ENCODE measurements around the gene RRN3. TPM values are rescaled to one million over a fixed set of nuclear protein-coding genes. Genes with fewer than 3 reads are reported as not detected.
"Not testable (repeated sequence)": the region's sequence is repeated elsewhere in the genome, so short reads cannot be mapped to it uniquely, and the experiment has no call there.

Gene RRN3
- polyA plus RNA-seq, 10 donors = 22.1 to 36.3 (median 30.7) TPM

DNA sequence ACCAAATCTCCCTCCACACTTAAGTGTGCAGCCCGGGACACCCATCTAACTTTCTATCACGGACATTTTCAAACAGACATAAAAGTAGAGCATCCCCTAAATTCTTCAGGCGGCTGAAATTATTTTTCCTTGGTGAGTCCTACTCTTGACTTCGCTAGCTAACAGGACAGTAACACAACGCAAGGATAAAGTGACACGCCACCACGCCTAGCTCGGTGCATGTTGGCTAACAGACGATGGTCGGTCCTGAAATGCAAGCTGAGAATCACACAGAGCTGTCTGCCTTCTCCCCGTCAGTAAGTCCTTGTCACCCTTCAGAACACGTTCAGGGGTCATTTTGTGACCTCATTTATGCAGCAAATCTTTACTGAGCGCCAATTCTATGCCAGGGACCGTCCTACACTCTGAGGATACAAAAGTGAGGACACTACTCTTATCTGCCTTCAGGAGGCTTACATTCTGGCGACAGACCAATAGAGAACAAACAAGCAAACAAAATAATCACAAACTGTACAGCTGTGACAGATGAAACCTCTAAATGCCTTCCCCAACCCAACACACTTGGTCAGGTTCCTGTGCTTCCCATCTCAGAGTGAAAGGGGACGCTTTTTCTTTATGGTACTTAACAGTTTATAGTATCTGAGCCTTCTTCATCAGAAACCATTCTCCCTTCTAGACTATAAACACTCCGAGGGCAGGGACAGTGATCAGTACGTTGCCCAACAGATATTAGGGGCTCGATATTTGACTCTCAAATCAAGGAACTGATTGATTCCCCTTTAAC is 39.5 kb downstream of the RRN3 start:
- no peak for DNase-seq

DNA sequence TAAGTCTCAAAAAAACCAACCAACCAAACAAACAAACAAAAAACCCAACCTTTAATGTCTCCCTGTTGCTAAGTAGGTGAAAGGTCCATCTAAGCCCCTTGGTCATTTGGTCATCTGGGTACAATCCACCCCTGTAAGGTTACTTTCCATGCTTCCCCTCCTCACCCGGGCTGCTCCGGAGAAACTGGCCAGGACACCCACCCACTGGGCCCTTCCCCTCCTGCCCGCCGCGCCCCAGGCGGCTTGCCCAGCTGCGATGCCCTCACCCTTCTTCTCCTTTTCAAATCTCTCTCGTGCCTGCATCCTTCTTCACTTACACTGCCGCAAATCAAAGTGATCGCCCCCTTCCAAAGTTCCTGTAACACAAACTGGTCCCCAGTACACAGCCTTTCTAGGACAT is 40.2 kb downstream of the RRN3 start:
- no peak for DNase-seq

DNA sequence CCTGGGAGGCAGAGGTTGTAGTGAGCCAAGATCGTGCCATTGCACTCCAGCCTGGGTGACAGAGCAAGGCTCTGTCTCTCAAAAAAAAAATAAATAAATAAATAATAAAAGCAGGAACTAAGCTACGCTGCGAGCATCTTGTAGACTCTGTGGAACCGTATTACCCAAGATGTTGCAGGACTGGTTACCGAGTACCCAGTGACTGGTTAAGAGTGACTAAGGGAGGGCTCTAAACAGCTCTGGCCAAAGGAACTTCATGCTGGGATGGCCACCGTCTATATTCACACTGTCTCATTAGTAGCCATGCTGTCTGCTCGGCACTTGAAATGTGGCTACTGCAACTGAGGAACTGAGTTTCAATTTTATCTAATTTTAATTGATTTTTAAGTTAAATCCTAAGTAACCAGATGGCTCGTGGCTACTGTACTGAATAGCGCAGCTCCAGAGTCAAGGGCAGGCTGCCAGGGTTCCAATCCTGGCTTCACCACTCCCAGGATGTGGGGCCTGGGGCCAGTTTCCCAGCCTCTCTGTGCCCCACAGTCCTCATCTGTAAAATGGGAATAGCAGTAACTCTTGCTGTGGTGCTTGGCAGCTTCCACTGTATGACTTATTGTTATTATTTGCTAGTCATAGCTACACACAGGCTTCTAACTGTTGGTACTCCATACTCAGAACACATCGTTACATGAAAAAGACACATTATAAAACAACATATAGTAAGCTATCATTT is 41.2 kb downstream of the RRN3 start:
- DNase-seq = no peak

DNA sequence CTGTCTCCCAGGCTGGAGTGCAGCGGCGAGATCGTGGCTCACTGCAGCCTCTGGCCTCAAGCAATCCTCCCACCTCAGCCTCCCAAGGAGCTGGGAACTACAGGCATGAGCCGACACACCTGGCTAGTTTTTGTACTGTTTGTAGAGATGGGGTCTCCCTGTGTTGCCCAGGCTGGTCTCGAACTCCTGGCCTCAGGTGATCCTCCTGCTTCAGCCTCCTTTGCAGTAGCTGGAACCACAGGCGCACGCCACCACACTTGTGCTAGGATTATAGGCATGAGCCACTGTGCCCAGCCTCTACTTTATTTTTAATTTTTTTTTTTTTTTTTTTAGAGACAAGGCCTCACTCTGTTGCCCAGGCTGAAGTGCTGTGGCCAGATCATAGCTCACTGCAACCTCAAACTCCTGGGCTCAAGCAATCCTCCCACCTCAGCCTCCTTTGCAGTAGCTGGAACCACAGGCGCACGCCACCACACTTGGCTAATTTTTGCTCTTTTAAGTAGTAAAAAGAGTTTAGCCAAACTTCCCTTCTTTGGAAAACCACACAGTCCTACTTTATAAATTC is 42.6 kb downstream of the RRN3 start:
- no peak for DNase-seq

DNA sequence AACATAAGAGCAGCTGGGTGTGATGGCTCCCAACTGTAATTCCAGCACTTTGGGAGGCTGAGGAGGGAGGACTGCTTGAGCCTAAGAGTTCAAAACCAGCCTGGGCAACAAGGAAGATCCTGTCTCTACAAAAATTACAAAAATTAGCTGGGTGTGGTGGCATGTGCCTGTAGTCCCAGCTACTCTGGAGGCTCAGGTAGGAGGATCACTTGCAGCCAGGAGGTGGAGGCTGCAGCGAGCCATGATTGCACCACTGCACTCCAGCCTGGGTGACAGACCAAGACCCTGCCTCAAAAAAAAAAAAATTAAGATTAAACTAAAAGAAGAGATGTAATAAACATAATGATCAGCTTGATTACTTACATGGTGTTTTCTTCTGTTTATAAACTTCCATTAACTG is 43.6 kb downstream of the RRN3 start:
- not testable (repeated sequence) for DNase-seq

DNA sequence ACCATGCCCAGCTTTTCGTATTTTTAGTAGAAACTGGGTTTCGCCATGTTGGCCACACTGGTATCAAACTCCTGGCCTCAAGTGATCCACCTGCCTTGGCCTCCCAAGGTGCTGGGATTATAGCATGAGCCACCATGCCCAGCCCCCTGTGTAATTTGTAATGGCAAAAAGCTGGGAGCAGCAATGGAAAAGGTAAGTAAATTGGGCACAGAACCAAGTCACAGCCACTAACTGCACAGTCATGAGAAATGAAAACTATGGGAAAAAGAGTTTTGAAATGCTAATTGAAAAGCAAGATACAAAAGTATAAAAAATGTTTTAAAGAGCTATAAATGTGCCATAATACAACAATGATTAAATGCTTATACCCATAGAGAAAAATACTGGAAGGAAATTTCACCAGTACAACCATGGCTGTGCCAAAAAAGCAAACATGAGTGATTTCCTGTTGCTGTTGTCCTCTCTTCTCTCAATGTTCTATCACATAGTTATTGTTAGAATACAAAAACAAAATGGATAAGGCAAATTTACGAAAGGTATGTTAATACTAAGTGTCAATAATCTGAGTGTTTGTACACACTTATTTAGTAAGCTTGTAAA is 44.4 kb downstream of the RRN3 start:
- no peak for DNase-seq

DNA sequence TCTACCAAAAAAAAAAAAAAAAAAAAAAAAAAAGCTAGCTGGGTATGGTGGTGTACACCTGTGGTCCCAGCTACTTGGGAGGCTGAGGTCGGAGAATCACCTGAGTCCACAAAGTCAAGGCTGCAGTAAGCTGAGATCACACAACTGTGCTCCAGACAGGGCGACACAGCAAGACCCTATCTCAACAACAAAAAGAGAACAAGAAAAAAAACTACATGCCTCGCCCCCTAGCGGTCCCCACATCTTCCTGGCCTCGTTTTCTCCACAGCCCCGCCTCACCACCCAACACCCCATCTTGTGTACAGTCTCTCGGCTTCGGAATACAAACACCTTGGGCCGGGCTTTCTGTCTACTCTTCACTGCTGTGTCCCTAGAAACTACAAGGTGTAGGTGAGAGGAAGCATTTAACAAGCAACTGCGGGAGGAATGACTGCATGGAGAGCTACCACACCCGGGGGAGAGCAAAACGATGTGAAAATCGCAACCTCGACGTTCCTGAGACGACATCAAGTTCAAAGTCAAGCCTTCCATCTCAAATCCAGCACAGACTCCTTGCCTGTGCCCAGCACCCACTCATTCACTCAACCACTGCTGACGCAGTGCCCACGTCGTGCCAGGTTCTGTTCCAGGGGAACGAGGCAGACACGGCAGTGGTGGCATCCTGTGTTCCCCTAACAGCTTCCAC is 47.2 kb downstream of the RRN3 start:
- no peak for DNase-seq

DNA sequence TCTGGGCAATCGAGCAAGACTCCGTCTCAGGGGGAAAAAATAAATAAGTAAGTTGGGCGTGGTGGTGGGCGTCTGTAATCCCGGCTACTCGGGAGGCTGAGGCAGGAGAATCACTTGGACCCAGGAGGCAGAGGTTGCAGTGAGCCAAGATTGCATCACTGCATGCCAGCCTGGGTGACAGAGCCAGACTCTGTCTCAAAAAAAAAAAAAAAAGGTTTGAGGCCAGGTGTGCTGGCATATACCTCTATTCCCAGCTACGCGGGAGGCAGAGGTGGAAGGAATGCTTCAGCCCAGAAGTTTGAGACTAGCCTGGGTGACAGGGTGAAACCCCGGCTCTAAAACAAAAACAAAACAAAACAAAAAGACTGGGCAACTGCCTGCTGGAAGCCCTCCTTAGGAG is 48.8 kb downstream of the RRN3 start:
- not testable (repeated sequence) for DNase-seq

DNA sequence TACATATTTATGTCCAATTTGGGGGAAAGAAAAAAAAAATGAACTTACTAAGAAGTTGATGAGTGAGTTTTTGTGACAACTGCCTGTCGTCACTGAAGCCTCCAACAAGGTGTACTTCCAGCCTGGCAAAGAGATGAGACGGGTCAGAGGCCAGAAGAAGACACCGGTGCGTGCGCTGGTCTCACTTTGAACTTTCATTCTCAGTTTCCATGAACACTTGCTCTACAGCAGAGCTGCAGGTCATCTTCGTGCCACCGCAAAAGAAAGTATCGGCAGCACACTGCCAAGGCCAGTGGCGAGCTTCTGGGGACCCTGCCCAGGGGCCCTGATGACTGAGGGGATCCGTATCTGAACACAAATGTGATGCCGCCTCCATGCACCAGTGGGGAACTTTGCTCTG is 49.8 kb downstream of the RRN3 start:
- DNase-seq = no peak

DNA sequence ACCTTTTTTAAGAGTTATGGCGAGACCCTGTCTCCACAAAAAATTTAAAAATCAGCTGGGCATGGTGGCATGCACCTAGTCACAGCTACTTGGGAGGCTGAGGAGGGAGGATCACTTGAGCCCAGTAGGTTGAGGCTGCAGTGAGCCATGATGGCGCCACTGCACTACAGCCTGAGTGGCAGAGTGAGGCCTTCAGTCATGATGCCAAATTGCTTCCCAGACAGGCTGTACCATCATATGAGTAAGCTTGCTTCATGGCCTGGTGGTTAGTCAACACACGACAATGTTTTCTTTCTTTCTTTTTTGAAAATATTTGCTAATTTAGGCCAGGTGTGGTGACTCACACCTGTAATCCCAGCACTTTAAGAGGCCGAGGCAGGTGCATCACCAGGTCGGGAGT is 50.7 kb downstream of the RRN3 start:
- DNase-seq = no peak

DNA sequence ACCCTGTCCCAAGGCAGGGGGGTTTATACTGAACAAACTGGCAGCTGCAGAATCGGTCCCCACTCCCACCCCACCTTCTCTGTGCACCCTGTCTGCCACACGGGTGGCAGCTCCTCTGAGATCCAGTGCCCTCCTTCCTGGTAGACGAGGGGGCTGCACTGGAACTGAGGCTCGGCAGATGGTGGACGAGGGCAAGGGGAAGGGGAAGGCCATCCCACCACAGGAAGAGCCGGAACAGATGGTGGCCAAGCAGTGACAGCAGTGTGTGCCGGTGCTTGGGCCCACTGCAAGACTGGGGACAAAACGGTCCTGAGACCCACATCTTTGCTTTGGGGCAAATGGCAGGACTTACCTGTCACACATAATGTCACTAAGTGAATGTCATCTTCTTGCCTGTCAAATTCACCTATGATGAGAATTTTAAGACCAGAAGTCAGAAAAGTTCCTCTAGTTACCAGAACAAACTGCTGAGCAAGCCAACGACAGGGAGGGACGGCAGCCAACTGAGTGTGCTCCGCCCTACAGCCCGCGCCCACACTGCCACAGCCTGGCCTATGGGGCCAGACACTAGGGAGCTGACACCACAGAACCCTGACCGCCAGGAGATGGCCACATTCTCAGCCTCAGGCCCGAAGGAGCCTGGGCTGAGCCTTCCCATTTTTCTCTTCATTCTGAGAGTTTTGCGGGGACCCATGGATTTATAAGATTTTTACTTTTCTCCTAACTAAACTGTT is 52.6 kb downstream of the RRN3 start:
- DNase-seq = peak in 2 of 3 donors; percentile 55 to 73

DNA sequence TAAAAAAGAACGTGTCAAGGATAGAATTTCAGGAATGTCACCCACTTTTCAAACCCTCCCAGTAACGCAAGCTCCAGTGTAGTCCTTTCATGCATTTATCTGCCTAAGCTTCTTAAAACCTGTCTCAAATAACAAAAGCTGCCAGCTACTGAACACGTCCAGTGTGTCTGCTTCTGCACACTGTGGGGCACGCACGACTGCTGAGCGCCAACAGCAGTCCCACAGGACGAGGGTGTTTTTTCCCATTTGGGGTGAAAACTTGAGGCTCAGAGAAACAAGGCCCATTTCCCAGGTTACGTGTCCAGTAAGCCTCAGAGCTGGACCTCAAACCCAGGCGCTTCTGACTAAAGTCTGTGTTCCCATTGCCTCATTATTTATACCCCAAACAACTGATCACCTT is 55.4 kb downstream of the RRN3 start:
- no peak for DNase-seq

DNA sequence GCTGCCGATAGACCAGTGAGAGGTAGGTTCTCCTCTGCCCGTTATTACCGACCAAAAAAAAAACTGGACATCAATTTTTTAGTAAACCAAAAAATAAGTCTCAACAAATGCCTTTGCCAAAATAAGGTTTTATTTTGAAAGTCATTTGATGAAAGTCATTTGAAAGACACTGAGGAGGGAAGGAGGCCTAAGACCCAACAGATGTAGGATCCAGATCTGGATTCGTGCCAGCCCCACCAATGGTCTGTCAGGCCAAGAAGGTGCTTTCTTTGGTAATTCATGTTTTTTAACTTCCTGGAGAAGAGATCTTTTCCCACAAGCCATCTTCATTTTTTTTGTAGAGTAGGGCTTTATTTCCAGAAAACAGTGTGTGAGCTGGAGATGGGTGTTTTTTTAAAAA is 56.3 kb downstream of the RRN3 start:
- DNase-seq = no peak

DNA sequence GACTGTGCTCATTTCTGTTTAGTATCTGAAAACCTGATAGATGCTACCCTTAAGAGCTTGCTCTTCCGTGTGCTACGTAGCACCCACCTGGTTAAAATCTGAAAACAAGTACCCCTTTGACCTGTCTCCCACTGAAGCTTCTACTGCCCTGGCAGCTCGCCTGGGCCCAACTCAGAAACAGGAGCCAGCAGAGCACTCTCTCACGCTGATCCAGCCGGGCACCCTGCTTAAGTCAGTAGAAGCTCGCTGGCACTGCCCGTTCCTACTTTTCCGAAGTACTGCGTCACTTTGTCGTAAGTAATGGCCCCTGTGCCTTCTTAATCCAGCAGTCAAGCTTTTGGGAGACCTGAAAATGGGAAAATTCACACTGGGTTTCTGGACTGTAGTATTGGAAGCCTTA is 57.1 kb downstream of the RRN3 start:
- no peak for DNase-seq

DNA sequence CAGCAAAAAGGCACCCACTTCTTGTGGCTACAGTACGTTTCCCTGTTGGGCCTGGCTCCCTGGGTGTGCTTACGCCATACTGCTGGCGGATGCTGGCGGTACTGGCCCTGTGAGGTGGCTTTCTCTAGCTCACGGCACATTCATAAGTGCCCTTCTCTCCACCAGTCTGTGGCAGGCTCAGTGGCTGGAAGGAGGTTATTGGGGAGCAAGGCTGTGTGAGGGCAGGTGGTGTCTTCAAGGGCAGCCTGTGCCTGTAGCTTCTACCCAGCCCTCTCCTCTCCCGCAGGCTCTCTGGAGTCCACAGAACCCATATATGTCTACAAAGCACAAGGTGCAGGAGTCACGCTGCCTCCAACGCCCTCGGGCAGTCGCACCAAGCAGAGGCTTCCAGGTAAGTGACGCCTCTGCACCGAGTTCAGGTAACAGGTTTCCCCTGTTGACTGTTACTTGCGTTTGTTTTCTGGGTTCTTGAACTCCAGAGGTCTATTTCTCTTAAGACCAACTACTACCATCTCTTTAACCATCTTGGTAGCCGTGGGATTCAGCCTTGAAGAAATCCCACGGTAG is 58.8 kb downstream of the RRN3 start:
- no peak for DNase-seq

DNA sequence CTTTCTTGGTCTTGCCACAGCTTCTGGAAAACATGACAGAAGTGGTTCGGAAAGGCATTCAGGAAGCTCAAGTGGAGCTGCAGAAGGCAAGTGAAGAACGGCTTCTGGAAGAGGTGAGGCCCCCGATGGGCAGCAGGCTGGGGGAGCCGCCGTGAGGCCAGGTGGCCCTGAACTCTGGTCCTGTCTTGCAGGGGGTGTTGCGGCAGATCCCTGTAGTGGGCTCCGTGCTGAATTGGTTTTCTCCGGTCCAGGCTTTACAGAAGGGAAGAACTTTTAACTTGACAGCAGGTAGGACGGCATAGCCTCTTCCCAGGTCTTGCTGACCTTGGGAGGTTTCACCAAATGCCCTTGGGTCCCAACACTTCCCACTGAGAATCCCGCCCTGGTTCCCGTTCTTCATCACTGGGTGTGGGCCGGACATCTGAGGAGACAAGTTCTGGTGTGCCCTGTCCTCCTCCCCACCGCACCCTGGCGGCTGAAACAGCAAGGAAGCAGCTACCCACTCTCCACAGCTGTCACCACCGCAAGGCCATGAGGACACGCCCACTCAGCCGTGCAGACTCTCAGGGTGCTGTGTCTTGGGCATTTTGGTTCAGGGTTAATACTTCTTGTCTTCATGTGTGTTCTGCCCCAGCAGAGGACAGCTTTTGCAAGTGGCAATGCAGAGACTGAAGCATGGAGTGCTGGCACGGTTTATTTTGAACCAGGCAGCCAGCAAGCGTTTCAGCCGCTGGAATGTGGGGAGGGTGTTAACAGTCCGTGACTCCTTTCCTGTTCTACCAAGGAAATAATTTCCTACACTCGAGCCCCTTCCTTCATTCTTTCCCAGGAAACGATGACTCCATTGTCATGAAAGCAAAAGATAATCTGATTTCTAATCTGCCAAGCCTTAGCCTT is 59.6 kb downstream of the RRN3 start:
- no peak for DNase-seq

DNA sequence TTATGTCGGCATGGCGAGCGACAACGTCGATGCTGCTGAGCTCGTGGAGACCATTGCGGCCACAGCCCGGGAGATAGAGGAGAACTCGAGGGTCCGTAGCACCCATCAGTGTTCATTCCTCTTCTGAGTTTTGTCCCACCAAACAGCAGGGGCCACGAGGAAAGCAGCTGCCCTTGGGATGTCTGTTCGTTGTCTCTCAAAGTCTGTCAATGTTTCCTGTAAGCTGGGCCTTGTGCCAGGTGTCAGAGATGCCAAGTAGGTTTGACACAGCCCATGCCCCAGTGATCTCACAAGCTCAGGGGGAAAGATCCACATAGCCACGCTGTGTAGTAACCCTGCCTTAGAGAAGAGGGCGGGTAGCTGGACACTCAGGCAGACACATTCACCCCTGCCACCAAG is 60.8 kb downstream of the RRN3 start:
- no peak for DNase-seq

DNA sequence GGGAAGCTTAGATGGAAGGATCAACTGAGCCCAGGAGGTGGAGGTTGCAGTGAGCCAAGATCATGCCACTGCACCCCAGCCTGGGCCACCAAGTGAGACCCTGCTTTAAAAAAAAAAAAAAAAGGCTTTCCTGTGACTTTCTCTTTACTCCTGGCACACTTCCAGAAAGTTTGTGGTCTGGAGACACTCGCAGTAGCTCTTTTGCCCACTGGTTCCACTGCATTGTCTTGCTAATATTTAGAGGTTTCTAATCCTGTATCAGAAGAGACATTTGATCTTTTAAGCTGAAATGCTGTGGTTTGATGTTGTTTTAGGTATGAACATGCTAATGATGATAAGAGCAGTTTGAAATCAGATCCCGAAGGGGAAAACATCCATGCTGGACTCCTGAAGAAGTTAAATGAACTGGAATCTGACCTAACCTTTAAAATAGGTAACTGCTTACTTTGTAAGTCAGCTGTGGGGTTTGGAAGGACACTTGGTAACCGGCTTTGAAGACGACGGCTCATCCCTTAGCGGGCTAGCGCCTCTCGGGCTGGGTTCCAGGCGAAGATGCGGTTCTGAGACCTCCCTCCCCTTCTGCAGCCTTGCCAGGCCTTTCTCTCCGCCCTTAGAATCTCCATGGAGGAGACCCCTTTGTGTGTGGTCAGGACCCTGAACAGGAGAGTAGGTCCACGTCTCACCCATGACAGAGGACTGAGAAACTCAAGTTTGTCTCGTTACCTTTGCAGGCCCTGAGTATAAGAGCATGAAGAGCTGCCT is 61.3 kb downstream of the RRN3 start:
- no peak for DNase-seq

DNA sequence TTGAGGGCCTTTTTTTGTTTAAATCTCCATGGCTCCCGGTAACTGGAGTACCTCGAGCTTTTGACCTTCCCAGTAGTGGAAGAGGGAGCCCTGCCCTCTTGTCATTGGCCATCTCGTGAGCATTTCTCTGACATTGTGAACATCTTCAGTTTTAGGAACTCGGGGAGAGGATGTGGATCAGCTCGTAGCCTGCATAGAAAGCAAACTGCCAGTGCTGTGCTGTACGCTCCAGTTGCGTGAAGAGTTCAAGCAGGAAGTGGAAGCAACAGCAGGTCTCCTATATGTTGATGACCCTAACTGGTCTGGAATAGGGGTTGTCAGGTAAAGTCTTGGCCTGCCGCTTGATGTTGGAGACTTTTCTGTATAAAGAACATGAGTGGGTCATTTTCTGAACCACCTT is 62.5 kb downstream of the RRN3 start:
- no peak for DNase-seq

Data from muscle of back (tissue), 11 donors.